Activated CD4-positive, alpha-beta T cell treated with anti-CD3 and anti-CD28 coated beads, Interleukin-10, Interleukin-2, amounts not matched to agents 100 ng/mL and 50 ng/mL, durations not matched to agents 16 hours and 8 hours (primary cell): ENCODE measurements around the gene SPG7.
A peak's percentile ranks its signal among the peaks of the same experiment; 100 is the strongest.
"Not testable (repeated sequence)": the region's sequence is repeated elsewhere in the genome, so short reads cannot be mapped to it uniquely, and the experiment has no call there.

Experiments
- DNase-seq: peaks from one replicate; pipeline ENCODE4 v3.0.0-alpha.2; 2020

The SPG7 gene

GRCh38 chr16:89565506-89566372 is 57.5 kb downstream of the SPG7 start:
- DNase-seq: peak; percentile 81

GRCh38 chr16:89567656-89568594 is 59.7 kb downstream of the SPG7 start:
- no peak for DNase-seq

GRCh38 chr16:89569506-89570341 is 61.5 kb downstream of the SPG7 start:
- no peak for DNase-seq

GRCh38 chr16:89570342-89570923 is 62.2 kb downstream of the SPG7 start:
- no peak for DNase-seq

GRCh38 chr16:89570983-89571598 is 62.9 kb downstream of the SPG7 start:
- DNase-seq: not testable (repeated sequence)

GRCh38 chr16:89571636-89572035 is 63.4 kb downstream of the SPG7 start:
- DNase-seq: no peak

- no peak for DNase-seq
Measured at GRCh38 chr16:89572073-89572484, 63.9 kb downstream of the SPG7 start.

GRCh38 chr16:89572485-89573205 is 64.4 kb downstream of the SPG7 start:
- DNase-seq: no peak

GRCh38 chr16:89573826-89574680 is 65.8 kb downstream of the SPG7 start:
- no peak for DNase-seq

GRCh38 chr16:89574681-89575246 is 66.6 kb downstream of the SPG7 start:
- DNase-seq: peak; percentile 74

- no peak for DNase-seq
Measured at GRCh38 chr16:89575247-89576152, 67.3 kb downstream of the SPG7 start, which contains the start of gene CPNE7. Gene CPNE7 (plus strand): TSS chr16:89575758. CDS start chr16:89575898, 140 bp downstream.

GRCh38 chr16:89576153-89577054 is 68.2 kb downstream of the SPG7 start:
- DNase-seq: no peak

GRCh38 chr16:89577055-89577759 is 69.0 kb downstream of the SPG7 start:
- DNase-seq: no peak

- DNase-seq: no peak
Measured at GRCh38 chr16:89579351-89579750, 71.1 kb downstream of the SPG7 start.

- DNase-seq: no peak
Measured at GRCh38 chr16:89581045-89581695, 73.0 kb downstream of the SPG7 start.

- no peak for DNase-seq
Measured at GRCh38 chr16:89581861-89582563, 73.8 kb downstream of the SPG7 start.
